GM12891 (cell line): ENCODE data around the gene ANGPTL4.
A peak's percentile ranks its signal among the peaks of the same experiment; 100 is the strongest.
"Not testable (repeated sequence)": the region's sequence is repeated elsewhere in the genome, so short reads cannot be mapped to it uniquely, and the experiment has no call there.

ENCODE experiments used
- DNase-seq: peaks from one replicate; pipeline ENCODE4 v3.0.0; 2011; ENCODE audit warnings: low spot score; ENCODE audit not compliant: insufficient read length
- FAIRE-seq: peaks from 2 replicates; lab custom pipeline; 2011; peaks lifted over from hg19 to GRCh38; lab: Jason Lieb, UNC
- PAX5 ChIP-seq: IDR thresholded peaks from 2 replicates; pipeline ENCODE4 v1.6.1; 2011; ENCODE audit warnings: low read length, moderate library complexity, mild to moderate bottlenecking; ENCODE audit not compliant: insufficient read depth, severe bottlenecking
- POLR2A ChIP-seq: IDR thresholded peaks from 2 replicates; pipeline ENCODE4 v1.6.1; 2011; ENCODE audit warnings: low read depth, low read length, control low read depth
- POLR2AphosphoS5 ChIP-seq: IDR thresholded peaks from 2 replicates; pipeline ENCODE4 v1.6.1; 2011; ENCODE audit warnings: low read depth, low read length, control low read depth
- POU2F2 ChIP-seq: IDR thresholded peaks from 2 replicates; pipeline ENCODE4 v1.6.1; 2011; ENCODE audit warnings: low read depth, mild to moderate bottlenecking, control low read depth, low read length, moderate library complexity
- SPI1 ChIP-seq: IDR thresholded peaks from 2 replicates; pipeline ENCODE4 v1.6.1; 2011; ENCODE audit warnings: low read depth, low read length, control low read depth
- TAF1 ChIP-seq: IDR thresholded peaks from 2 replicates; pipeline ENCODE4 v1.6.1; 2011; ENCODE audit warnings: low read depth, low read length, control low read depth

Gene ANGPTL4

DNA sequence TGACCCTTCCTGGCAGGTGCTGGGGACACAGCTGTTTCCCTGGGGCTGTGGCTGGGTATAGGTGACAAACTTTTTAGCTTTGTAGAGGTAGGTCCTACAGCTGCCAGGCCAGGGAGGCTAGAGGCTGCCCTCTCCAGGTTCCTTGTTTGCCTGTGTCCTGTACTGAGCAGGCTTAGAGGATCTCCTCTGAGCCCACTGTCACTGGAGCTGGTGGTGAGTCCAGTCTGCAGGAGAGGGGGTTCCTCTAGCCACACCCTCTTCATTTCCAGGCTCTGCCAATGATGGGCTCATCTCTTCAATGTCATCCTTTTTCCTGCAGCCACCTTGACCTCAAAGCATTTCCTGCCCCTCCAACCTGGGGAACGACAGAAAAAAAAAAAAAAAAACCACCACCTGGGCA is 13.6 kb downstream of the ANGPTL4 start:
- DNase-seq: no peak
- FAIRE-seq: no peak
- TF ChIP-seq TAF1: no peak
- no peak for TF ChIP-seq SPI1
- no peak for TF ChIP-seq POU2F2
- no peak for TF ChIP-seq POLR2AphosphoS5
- no peak for TF ChIP-seq PAX5
- no peak for TF ChIP-seq POLR2A

DNA sequence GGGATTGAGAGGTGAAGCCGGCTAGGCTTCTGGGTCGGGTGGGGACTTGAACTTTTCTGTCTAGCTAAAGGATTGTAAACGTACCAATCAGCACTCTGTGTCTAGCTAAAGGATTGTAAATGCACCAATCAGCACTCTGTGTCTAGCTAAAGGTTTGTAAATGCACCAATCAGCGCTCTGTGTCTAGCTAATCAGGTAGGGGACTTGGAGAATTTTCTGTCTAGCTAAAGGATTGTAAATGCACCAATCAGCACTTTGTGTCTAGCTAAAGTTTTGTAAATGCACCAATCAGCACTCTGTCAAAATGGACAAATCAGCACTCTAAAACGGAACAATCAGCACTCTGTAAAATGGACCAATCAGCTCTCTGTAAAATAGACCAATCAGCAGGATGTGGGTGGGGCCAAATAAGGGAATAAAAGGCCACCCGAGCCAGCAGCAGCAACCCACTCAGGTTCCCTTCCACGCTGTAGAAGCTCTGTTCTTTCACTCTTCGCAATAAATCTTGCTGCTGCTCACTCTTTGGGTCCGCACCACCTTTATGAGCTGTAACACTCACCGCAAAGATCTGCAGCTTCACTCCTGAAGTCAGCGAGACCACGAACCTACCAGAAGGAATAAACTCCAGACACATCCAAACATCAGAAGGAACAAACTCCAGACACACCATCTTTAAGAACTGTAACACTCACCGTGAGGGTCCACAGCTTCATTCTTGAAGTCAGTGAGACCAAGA is 15.4 kb downstream of the ANGPTL4 start:
- not testable (repeated sequence) for DNase-seq, FAIRE-seq

DNA sequence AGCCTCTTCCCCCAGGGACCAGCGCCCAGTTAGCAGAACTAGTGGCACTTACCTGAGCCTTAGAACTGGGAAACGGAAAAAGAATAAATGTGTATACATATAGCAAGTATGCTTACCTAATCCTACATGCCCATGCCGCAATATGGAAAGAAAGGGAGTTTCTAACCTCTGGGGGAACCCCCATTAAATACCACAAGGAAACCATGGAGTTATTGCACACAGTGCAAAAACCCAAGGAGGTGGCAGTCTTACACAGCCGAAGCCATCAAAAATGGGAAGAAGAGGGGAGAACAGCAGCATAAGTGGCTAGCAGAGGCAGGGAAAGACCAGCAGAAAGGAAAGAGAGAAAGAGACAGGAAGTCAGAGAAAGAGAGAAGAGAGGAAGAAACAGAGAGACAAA is 20.6 kb downstream of the ANGPTL4 start:
- DNase-seq, FAIRE-seq: not testable (repeated sequence)

DNA sequence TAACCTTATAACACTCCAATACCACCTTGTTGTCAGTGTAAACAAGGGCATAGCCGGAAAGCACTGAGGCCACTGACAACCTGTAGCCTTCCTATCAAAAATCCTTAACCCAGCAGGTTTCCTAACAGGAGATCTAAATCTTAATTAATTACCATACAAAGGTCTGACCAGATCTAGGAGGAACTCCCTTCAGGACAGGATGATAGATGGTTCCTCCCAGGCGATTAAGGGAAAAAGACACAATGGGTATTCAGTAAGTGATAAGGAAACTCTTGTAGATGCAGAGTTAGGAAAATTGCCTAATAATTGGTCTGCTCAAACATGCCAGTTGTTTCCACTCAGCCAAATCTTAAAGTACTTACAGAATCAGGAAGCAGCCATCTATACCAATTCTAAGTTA is 21.1 kb downstream of the ANGPTL4 start:
- not testable (repeated sequence) for DNase-seq, FAIRE-seq

DNA sequence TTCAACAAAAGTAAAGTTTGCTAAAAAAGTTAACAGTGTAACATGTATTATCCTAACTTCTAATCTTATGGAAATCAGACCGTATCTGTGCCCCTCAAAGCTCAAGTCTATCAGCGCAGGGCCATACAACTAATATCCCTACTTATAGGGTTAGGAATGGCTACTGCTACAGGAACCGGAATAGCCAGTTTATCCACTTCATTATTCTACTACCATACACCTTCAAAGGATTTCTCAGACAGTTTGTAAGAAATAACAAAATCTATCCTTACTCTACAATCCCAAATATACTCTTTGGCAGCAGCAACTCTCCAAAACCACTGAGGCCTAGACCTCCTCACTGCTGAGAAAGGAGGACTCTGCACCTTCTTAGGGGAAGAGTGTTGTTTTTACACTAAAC is 21.6 kb downstream of the ANGPTL4 start:
- not testable (repeated sequence) for FAIRE-seq, DNase-seq

DNA sequence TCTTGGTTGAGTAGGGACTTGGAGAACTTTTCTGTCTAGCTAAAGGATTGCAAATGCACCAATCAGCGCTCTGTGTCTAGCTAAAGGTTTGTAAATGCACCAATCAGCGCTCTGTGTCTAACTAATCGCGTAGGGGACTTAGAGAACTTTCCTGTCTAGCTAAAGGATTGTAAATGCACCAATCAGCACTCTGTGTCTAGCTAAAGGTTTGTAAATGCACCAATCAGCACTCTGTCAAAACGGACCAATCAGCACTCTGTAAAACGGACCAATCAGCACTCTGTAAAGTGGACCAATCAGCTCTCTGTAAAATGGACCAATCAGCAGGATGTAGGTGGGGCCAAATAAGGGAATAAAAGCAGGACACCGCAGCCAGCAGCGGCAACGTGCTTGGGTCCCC is 22.5 kb downstream of the ANGPTL4 start:
- FAIRE-seq: not testable (repeated sequence)

DNA sequence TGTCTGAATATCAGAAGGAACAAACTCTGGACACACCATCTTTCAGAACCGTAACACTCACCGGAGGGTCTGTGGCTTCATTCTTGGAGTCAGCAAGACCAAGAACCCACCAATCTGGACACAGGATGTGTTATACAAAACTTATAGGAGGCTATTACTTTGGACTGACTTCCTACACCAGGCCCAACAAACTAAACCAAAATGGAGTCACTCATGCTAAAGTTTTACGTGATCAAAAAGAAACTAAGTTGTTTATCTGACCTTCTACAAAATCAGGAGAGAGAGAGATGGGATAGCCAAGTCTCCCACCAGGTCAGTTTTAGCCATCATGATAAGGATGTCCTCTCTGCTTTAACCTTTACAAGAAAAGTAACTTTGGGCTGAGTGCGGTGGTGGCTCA is 23.0 kb downstream of the ANGPTL4 start:
- no peak for FAIRE-seq
- DNase-seq: no peak
- no peak for TF ChIP-seq TAF1
- no peak for TF ChIP-seq SPI1
- no peak for TF ChIP-seq POU2F2
- TF ChIP-seq POLR2A: no peak
- no peak for TF ChIP-seq PAX5
- no peak for TF ChIP-seq POLR2AphosphoS5

More for the DNA sequence above, 22.5 kb downstream of the ANGPTL4 start:
- not testable (repeated sequence) for DNase-seq

DNA sequence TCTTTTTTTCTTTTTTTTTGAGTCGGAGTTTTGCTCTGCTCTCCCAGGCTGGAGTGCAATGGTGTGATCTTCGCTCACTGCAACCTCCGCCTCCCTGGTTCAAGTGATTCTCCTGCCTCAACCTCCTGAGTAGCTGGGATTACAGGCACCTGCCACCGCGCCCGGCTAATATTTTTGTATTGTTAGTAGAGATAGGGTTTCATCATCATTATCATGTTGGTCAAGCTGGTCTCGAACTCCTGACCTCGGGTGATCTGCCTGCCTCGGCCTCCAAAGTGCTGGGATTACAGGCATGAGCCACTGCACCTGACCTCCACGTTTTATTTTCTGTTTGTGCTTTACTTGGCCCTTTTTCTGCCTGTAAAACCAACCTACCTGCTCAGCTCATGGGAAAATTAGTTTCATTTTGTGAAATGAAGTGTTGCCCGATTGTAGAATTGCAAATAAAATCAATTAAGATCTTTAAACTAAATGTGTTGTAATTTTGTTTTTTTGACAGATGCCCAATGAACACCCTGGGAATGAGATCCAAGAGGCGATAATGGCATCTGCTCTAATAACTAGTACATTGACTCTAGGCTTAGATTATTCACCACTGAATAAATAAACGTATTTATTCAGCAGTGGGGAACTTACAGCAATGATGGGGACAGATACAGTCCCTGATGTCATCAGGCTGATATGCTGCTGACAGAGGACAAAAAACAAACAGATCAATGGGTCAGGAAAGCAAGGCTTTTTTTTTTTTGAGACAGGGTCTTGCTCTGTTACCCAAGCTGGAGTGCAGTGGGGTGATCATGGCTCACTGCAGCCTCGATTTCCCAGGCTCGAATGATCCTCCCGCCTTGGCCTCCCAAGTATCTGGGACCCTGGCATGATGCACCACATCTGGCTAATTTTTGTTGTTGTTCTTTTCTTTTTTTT is 24.0 kb downstream of the ANGPTL4 start:
- no peak for TF ChIP-seq POLR2AphosphoS5
- FAIRE-seq (no peak), DNase-seq (no peak)

DNA sequence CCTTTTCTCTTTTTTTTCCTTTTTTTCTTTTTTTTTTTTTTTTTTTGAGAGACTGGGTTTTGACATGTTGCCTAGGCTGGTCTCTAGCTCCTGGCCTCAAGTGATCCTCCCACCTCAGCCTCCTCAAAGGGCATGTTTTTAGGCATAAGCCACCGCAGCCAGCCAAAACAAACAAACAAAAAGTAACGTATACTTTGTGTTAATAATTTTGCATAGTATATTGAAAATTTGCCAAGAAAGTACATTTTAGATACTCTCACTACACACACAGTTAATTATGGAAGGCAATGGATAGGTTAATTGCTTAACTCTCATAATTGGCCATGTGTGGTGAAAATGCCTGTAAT is 24.6 kb downstream of the ANGPTL4 start:
- no peak for DNase-seq
- no peak for FAIRE-seq
- no peak for TF ChIP-seq SPI1
- TF ChIP-seq POLR2A: no peak
- no peak for TF ChIP-seq POLR2AphosphoS5
- no peak for TF ChIP-seq PAX5
- TF ChIP-seq TAF1: no peak
- no peak for TF ChIP-seq POU2F2

DNA sequence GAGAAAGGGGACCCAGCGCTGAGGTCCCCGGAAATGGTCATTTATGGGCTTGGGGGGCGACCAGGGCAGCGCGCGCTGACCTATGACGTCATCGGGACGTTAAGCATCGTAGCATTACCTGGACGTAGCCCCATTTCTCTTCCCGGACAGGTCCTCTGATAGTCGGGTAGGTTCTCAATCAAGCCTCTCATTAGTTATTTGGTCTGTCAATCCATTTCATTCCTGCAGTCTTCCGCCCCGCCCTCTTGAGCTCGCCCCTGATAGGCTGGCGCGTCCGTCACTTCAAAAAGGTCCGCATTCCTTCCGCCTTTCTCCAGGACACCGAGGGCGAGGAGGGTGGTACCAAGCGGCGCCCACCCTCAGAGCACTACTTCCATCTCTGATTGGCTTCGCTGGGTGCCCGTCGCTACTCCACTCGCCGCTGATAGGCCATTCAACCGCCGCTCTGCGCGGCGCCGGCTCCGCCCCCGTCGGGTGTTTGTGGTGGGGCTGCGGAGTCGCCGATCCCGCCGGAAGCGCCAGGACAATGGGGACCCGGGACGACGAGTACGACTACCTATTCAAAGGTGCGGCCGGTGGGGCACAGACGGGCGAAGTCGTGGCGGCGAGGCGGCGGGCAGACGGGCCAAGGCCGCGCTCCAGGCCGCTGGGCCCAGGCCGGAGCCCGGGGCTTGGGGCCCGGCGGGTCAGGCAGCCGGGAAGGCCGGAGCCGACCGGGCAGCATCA is 26.1 kb downstream of the ANGPTL4 start, which contains the start of gene RAB11B:
TSS of gene RAB11B (plus strand) at position 470 of the 726 bp plus-strand sequence. CDS start at position 527, 57 bp downstream.
- peak; percentile 94 for DNase-seq
- peak; percentile 99 for FAIRE-seq

More for the DNA sequence above, 26.1 kb downstream of the ANGPTL4 start, which contains the start of gene RAB11B:
- peak; percentile 16; the same call in 1 of the 2 replicates for TF ChIP-seq POLR2A
- TF ChIP-seq TAF1: peak; percentile 48; the same call in 1 of the 2 replicates
- no peak for TF ChIP-seq POLR2AphosphoS5
- 0 out of 2 replicates have a peak, but pooled peaks have one; percentile 5 for TF ChIP-seq SPI1
- no peak for TF ChIP-seq PAX5
- no peak for TF ChIP-seq POU2F2
